Measurements from ENCODE around the gene PLCB4.

The PLCB4 gene

DNA sequence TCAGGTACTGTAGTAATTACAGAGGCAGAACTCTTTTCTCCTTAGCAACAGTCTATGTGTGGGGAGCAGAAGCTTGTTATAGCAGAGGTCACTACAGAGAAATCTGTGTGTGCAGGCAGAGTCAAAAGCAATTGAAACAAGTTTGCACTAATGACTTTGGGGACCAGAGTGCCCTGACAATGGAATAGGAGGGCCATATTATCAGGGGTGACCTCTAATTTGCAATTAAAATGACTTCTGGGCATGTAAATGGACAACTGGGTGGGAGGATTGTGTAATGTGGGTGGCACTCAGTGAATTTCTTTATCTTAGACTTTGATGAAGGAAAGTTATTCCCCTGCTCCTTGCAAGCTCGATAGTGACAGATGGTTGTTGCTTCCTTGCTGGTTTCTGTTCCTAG is 127.2 kb downstream of the PLCB4 start:
- Histone ChIP-seq H3K4me3 (ENCODE audit: low read length) (no peak overlapping the region), H3K36me3 (ENCODE audit: control insufficient read depth, insufficient read depth, low read length) (no peaks in the 10 kb centered on the region), H3K27ac (ENCODE audit: low read length) (no peak overlapping the region), H3K9me3 (ENCODE audit: control insufficient read depth, insufficient read depth, low read length) (no peaks in the 10 kb centered on the region), H3K27me3 (ENCODE audit: control insufficient read depth, insufficient read depth, low read length) (no peaks in the 10 kb centered on the region), H3K4me1 (ENCODE audit: control insufficient read depth, insufficient read depth, low read length) (peaks cover 1% of the 10 kb centered on the region; the same call in 1 of the 2 replicates)
- no CpG with 5 or more reads among the region's 1 CpG for WGBS (ENCODE audit: insufficient coverage, insufficient read length)
- no peak for DNase-seq (ENCODE audit: low read depth, low spot score)

GRCh38 chr20:9198460-9198859 is 129.6 kb downstream of the PLCB4 start:
- Histone ChIP-seq H3K27ac (ENCODE audit: low read length) (no peak overlapping the region), H3K9me3 (ENCODE audit: control insufficient read depth, insufficient read depth, low read length) (no peaks in the 10 kb centered on the region)

GRCh38 chr20:9200196-9200595 is 131.3 kb downstream of the PLCB4 start:
- no peaks in the 10 kb centered on the region for H3K9me3 ChIP-seq (ENCODE audit: control insufficient read depth, insufficient read depth, low read length)
- no peak overlapping the region for H3K4me3 ChIP-seq (ENCODE audit: low read length)
- H3K27ac ChIP-seq (ENCODE audit: low read length): no peak overlapping the region
- no peaks in the 10 kb centered on the region for H3K27me3 ChIP-seq (ENCODE audit: control insufficient read depth, insufficient read depth, low read length)
- WGBS (ENCODE audit: insufficient coverage, insufficient read length): no CpG with 5 or more reads among the region's 5 CpGs
- H3K4me1 ChIP-seq (ENCODE audit: control insufficient read depth, insufficient read depth, low read length): peaks cover 1% of the 10 kb centered on the region; the same call in 1 of the 2 replicates
- no peak for DNase-seq (ENCODE audit: low read depth, low spot score)
- H3K36me3 ChIP-seq (ENCODE audit: control insufficient read depth, insufficient read depth, low read length): no peaks in the 10 kb centered on the region

More at GRCh38 chr20:9198460-9198859, 129.6 kb downstream of the PLCB4 start:
- DNase-seq (ENCODE audit: low read depth, low spot score): no peak
- no peak overlapping the region for H3K4me3 ChIP-seq (ENCODE audit: low read length)
- H3K27me3 ChIP-seq (ENCODE audit: control insufficient read depth, insufficient read depth, low read length): no peaks in the 10 kb centered on the region
- H3K4me1 ChIP-seq (ENCODE audit: control insufficient read depth, insufficient read depth, low read length): peaks cover 1% of the 10 kb centered on the region; the same call in 1 of the 2 replicates
- no peaks in the 10 kb centered on the region for H3K36me3 ChIP-seq (ENCODE audit: control insufficient read depth, insufficient read depth, low read length)

- no peak overlapping the region for H3K4me3 ChIP-seq (ENCODE audit: low read length)
- H3K27ac ChIP-seq (ENCODE audit: low read length): no peak overlapping the region
- peaks cover 1% of the 10 kb centered on the region; the same call in 1 of the 2 replicates for H3K4me1 ChIP-seq (ENCODE audit: control insufficient read depth, insufficient read depth, low read length)
- WGBS (ENCODE audit: insufficient coverage, insufficient read length): no CpG with 5 or more reads among the region's 1 CpG
- no peaks in the 10 kb centered on the region for H3K27me3 ChIP-seq (ENCODE audit: control insufficient read depth, insufficient read depth, low read length)
- H3K9me3 ChIP-seq (ENCODE audit: control insufficient read depth, insufficient read depth, low read length): no peaks in the 10 kb centered on the region
- no peaks in the 10 kb centered on the region for H3K36me3 ChIP-seq (ENCODE audit: control insufficient read depth, insufficient read depth, low read length)
- DNase-seq (ENCODE audit: low read depth, low spot score): no peak
Measured at GRCh38 chr20:9200620-9201019, 131.7 kb downstream of the PLCB4 start.

DNA sequence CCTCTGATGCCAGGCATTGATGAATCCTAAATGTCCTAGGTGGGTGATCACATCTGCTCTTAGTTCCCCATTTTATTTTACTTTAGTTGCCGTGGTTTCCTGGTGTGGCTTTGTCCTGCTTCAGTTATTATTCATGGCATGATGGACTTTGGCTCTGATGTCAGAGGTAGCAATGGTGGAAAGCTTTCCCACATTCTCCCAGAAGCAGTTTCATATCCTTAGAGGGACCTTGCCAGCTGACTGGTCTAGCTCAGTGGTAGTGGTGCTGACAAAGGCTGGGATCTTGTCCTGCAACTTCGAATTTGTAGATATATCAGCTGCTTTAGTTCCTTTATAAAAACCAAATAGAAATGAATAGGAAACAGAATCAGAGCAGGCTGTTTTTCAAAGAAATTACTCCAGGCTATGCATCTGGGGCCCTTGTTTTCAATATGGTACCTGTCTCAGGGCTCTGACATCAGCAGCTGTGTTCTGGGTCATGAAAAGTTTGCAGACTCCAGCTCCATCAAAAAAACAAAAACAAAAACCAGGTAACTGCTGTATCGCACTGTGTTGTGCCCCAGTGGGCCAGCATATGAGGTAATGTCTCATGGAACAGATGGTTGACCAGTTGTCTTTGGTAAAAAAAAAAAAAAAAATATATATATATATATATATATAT is 133.7 kb downstream of the PLCB4 start:
- H3K27ac ChIP-seq (ENCODE audit: low read length): no peak overlapping the region
- H3K4me3 ChIP-seq (ENCODE audit: low read length): no peak overlapping the region
- no CpG with 5 or more reads among the region's 3 CpGs for WGBS (ENCODE audit: insufficient coverage, insufficient read length)
- H3K36me3 ChIP-seq (ENCODE audit: control insufficient read depth, insufficient read depth, low read length): no peaks in the 10 kb centered on the region
- H3K4me1 ChIP-seq (ENCODE audit: control insufficient read depth, insufficient read depth, low read length): peaks cover 1% of the 10 kb centered on the region; the same call in 1 of the 2 replicates
- no peak for DNase-seq (ENCODE audit: low read depth, low spot score)
- H3K9me3 ChIP-seq (ENCODE audit: control insufficient read depth, insufficient read depth, low read length): no peaks in the 10 kb centered on the region
- H3K27me3 ChIP-seq (ENCODE audit: control insufficient read depth, insufficient read depth, low read length): no peaks in the 10 kb centered on the region

DNA sequence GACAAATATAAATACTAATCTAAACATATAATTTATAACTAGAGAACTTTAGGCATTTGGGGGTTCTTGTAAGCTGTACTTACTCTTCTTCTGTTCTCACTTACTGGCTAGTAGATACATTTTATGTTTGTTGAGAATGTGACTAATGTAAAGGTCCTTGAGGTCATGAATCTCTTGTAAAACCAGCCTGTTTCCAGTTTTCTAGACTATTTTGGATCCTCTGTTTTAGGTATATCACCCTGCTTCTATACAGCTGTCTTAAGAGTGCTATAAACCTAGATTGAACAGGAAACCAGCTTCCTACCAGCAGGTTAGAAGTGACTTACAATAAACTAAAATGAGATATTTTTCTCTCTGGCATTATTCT is 134.2 kb downstream of the PLCB4 start:
- Histone ChIP-seq H3K27me3 (ENCODE audit: control insufficient read depth, insufficient read depth, low read length) (no peaks in the 10 kb centered on the region), H3K4me1 (ENCODE audit: control insufficient read depth, insufficient read depth, low read length) (peaks cover 1% of the 10 kb centered on the region; the same call in 1 of the 2 replicates), H3K4me3 (ENCODE audit: low read length) (no peak overlapping the region), H3K9me3 (ENCODE audit: control insufficient read depth, insufficient read depth, low read length) (no peaks in the 10 kb centered on the region), H3K27ac (ENCODE audit: low read length) (no peak overlapping the region), H3K36me3 (ENCODE audit: control insufficient read depth, insufficient read depth, low read length) (no peaks in the 10 kb centered on the region)
- DNase-seq (ENCODE audit: low read depth, low spot score): no peak

DNA sequence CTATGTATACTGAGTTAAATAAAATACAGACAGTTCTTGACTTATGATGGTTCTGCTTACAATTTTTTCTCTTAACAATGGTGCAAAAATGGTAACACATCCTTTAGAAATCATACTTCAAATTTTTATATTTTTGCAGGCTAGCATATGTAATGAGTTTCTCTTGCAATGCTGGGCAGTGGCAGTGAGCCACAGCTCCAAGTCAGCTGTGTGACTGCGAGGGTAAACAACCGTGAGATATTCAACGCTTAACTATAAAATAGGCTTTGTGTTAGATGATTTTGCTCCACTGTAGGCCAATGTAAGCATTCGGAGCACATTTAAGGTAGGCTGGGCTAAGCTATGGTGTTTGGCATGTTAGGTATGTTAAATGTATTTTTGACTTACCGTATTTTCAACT is 136.1 kb downstream of the PLCB4 start:
- no peak for DNase-seq (ENCODE audit: low read depth, low spot score)
- H3K27ac ChIP-seq (ENCODE audit: low read length): no peak overlapping the region

GRCh38 chr20:9206486-9206885 is 137.6 kb downstream of the PLCB4 start:
- H3K27ac ChIP-seq (ENCODE audit: low read length): no peak overlapping the region
- H3K27me3 ChIP-seq (ENCODE audit: control insufficient read depth, insufficient read depth, low read length): no peaks in the 10 kb centered on the region
- no peak for DNase-seq (ENCODE audit: low read depth, low spot score)

More for the DNA sequence above, 136.1 kb downstream of the PLCB4 start:
- H3K9me3 ChIP-seq (ENCODE audit: control insufficient read depth, insufficient read depth, low read length): no peaks in the 10 kb centered on the region
- peaks cover 1% of the 10 kb centered on the region; the same call in 1 of the 2 replicates for H3K4me1 ChIP-seq (ENCODE audit: control insufficient read depth, insufficient read depth, low read length)
- H3K4me3 ChIP-seq (ENCODE audit: low read length): no peak overlapping the region
- H3K36me3 ChIP-seq (ENCODE audit: control insufficient read depth, insufficient read depth, low read length): no peaks in the 10 kb centered on the region
- H3K27me3 ChIP-seq (ENCODE audit: control insufficient read depth, insufficient read depth, low read length): no peaks in the 10 kb centered on the region
- WGBS (ENCODE audit: insufficient coverage, insufficient read length): no CpG with 5 or more reads among the region's 5 CpGs

DNA sequence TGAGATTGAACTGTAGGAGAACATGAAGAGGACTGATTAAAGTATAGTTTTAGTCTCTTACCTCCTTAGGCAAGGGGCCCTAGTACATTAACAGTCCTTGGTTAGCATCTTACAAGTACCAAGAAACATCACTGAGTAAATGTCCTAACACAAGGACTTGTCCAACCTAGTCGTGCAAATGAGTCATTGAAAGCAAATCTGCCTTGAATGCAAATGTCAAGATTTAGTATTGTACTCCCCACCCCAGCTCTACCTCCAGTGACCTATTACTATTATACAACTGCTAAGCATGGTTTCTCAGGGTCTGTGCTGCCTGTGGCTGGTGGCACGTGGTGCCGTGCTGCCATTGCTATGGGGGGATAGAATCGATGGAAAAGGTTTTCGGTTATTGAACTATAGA is 138.4 kb downstream of the PLCB4 start:
- no CpG with 5 or more reads among the region's 5 CpGs for WGBS (ENCODE audit: insufficient coverage, insufficient read length)
- H3K27ac ChIP-seq (ENCODE audit: low read length): no peak overlapping the region
- no peak for DNase-seq (ENCODE audit: low read depth, low spot score)

More at GRCh38 chr20:9206486-9206885, 137.6 kb downstream of the PLCB4 start:
- Histone ChIP-seq H3K36me3 (ENCODE audit: control insufficient read depth, insufficient read depth, low read length) (no peaks in the 10 kb centered on the region), H3K9me3 (ENCODE audit: control insufficient read depth, insufficient read depth, low read length) (no peaks in the 10 kb centered on the region), H3K4me3 (ENCODE audit: low read length) (no peak overlapping the region), H3K4me1 (ENCODE audit: control insufficient read depth, insufficient read depth, low read length) (no peaks in the 10 kb centered on the region)

DNA sequence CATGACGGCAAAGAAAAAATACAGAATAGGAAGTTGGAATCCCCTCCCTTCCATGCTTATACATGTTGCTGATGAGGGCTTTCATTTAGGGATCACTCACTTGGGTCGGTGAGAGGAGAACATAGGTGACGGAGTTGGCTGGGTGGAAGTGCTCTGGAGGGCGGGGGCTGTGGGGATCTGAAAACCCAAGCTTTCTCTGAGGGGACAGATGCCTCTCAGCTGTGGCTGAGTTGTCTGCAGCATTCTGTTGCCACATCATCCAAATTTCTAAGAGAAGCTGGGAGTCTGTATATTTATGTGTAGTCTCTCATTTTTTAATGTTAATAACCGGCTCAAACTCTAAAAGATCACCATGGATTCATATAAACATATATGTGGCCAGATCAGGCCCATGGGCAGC is 141.5 kb downstream of the PLCB4 start:
- DNase-seq (ENCODE audit: low read depth, low spot score): no peak
- H3K27me3 ChIP-seq (ENCODE audit: control insufficient read depth, insufficient read depth, low read length): no peaks in the 10 kb centered on the region
- no peak overlapping the region for H3K27ac ChIP-seq (ENCODE audit: low read length)
- H3K4me1 ChIP-seq (ENCODE audit: control insufficient read depth, insufficient read depth, low read length): no peaks in the 10 kb centered on the region
- H3K4me3 ChIP-seq (ENCODE audit: low read length): no peak overlapping the region
- no peaks in the 10 kb centered on the region for H3K36me3 ChIP-seq (ENCODE audit: control insufficient read depth, insufficient read depth, low read length)
- no CpG with 5 or more reads among the region's 5 CpGs for WGBS (ENCODE audit: insufficient coverage, insufficient read length)
- H3K9me3 ChIP-seq (ENCODE audit: control insufficient read depth, insufficient read depth, low read length): no peaks in the 10 kb centered on the region

More for the DNA sequence above, 138.4 kb downstream of the PLCB4 start:
- Histone ChIP-seq H3K27me3 (ENCODE audit: control insufficient read depth, insufficient read depth, low read length) (no peaks in the 10 kb centered on the region), H3K4me1 (ENCODE audit: control insufficient read depth, insufficient read depth, low read length) (no peaks in the 10 kb centered on the region), H3K36me3 (ENCODE audit: control insufficient read depth, insufficient read depth, low read length) (no peaks in the 10 kb centered on the region), H3K4me3 (ENCODE audit: low read length) (no peak overlapping the region), H3K9me3 (ENCODE audit: control insufficient read depth, insufficient read depth, low read length) (no peaks in the 10 kb centered on the region)

DNA sequence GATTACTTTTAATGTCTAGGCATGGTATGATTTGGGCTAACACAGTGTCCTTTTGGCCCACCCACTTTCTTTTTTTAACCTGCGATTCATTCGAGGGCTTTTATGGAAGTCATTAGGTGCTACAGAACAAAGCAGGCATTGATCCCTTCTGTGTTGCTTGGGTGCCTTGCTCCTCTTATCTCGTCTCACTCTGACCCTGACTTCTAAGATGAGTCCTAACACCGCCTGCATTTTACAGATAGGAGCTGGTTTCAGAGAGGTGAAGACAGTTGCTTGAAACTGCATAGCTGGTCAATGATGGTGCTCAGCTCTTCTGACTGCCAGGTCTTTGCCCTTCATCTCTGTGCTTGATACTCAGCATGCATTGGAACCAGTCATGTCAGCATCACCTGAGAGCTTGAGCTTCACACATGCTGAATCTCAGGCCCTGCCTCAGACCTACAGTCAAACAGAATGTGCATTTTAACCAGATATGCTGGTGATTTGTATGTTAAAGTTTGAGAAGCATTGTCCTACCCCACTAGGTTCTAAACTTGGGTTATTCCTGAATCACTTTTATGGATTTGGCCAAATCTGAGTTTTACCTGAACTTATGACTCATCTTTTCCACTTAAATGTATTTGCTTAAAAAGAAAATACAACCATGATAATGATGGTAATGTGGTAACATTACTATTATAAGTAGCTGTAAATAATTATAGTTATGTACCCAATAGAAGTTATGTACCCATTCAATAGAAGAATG is 142.3 kb downstream of the PLCB4 start:
- DNase-seq (ENCODE audit: low read depth, low spot score): no peak
- no CpG with 5 or more reads among the region's 4 CpGs for WGBS (ENCODE audit: insufficient coverage, insufficient read length)
- Histone ChIP-seq H3K27me3 (ENCODE audit: control insufficient read depth, insufficient read depth, low read length) (no peaks in the 10 kb centered on the region), H3K4me3 (ENCODE audit: low read length) (no peak overlapping the region), H3K36me3 (ENCODE audit: control insufficient read depth, insufficient read depth, low read length) (no peaks in the 10 kb centered on the region), H3K4me1 (ENCODE audit: control insufficient read depth, insufficient read depth, low read length) (no peaks in the 10 kb centered on the region), H3K9me3 (ENCODE audit: control insufficient read depth, insufficient read depth, low read length) (no peaks in the 10 kb centered on the region), H3K27ac (ENCODE audit: low read length) (no peak overlapping the region)
